ENCODE measurements around the gene ABL2.

GRCh38 chr1:179146476-179146875 is 83.0 kb downstream of the ABL2 start:
- no peak for TF ChIP-seq CTCF (conservative IDR thresholded peaks at IDR 0.05; ENCODE audit: low read depth, low read length)
- no peak for TF ChIP-seq EZH2 (IDR thresholded peaks at IDR 0.05; ENCODE audit: borderline replicate concordance, low read depth, low read length, poor library complexity, severe bottlenecking)

Measured in A673 (cell line).